ENCODE data around the gene LRRN1.

LRRN1 gene

DNA sequence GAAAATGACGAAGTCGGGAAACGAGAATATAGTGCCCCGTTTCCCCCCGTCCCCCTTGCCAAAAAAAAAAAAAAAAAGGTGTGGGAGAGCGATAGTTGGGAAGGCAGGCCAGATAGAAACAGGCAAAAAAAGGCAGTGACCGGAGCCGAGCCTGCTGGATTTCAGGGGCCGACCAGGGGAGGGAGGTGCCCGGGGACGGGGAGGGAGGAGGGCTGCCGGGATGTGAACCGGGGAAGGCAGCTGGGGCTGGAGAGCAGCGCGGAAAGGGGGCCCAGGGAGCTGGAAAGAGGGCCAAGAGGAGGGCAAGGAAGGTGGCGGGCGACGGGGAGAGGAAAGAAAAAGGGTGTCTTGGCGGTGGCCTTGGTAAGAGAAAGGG is 837 bp downstream of the LRRN1 start:
- H2AFZ ChIP-seq (ENCODE audit: low read depth, low read length, severe bottlenecking) = no peak overlapping the region
- no peaks in the 10 kb centered on the region for H3F3A ChIP-seq (ENCODE audit: insufficient read depth)
- H3K9me3 ChIP-seq (ENCODE audit: insufficient read depth, low read length) = no peaks in the 10 kb centered on the region
- no peak overlapping the region for H3K27ac ChIP-seq (ENCODE audit: low read depth, low read length)
- H3K79me2 ChIP-seq (ENCODE audit: insufficient read depth, low read length) = no peaks in the 10 kb centered on the region
- no peak overlapping the region for H3K4me2 ChIP-seq (ENCODE audit: low read depth, low read length, poor library complexity, severe bottlenecking)
- no peaks in the 10 kb centered on the region for H3K27me3 ChIP-seq (ENCODE audit: low read length)
- no peaks in the 10 kb centered on the region for H3K9me2 ChIP-seq (replicated peaks; ENCODE audit: insufficient read depth, low read length)
- TF ChIP-seq, protein P1, sequence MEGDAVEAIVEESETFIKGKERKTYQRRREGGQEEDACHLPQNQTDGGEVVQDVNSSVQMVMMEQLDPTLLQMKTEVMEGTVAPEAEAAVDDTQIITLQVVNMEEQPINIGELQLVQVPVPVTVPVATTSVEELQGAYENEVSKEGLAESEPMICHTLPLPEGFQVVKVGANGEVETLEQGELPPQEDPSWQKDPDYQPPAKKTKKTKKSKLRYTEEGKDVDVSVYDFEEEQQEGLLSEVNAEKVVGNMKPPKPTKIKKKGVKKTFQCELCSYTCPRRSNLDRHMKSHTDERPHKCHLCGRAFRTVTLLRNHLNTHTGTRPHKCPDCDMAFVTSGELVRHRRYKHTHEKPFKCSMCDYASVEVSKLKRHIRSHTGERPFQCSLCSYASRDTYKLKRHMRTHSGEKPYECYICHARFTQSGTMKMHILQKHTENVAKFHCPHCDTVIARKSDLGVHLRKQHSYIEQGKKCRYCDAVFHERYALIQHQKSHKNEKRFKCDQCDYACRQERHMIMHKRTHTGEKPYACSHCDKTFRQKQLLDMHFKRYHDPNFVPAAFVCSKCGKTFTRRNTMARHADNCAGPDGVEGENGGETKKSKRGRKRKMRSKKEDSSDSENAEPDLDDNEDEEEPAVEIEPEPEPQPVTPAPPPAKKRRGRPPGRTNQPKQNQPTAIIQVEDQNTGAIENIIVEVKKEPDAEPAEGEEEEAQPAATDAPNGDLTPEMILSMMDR (IDR thresholded peaks at IDR 0.05; ENCODE audit: insufficient read depth, low read length, poor library complexity, severe bottlenecking) = no peak
- no peak for TF ChIP-seq EZH2phosphoT487 (conservative IDR thresholded peaks at IDR 0.05; ENCODE audit: low read length)
- H3K36me3 ChIP-seq (ENCODE audit: low read length) = no peaks in the 10 kb centered on the region
- no peak overlapping the region for H3K9ac ChIP-seq (ENCODE audit: low read length)
- no peaks in the 10 kb centered on the region for H4K20me1 ChIP-seq (ENCODE audit: low read depth, low read length)
- H3K4me3 ChIP-seq (ENCODE audit: insufficient read depth, low read length, poor library complexity, severe bottlenecking) = no peak overlapping the region

GRCh38 chr3:3800685-3801493 is 1.7 kb downstream of the LRRN1 start:
- Histone ChIP-seq H3K36me3 (ENCODE audit: low read length) (no peaks in the 10 kb centered on the region), H3K4me2 (ENCODE audit: low read depth, low read length, poor library complexity, severe bottlenecking) (no peak overlapping the region), H2AFZ (ENCODE audit: low read depth, low read length, severe bottlenecking) (no peak overlapping the region), H3K27me3 (ENCODE audit: low read length) (no peaks in the 10 kb centered on the region), H4K20me1 (ENCODE audit: low read depth, low read length) (no peaks in the 10 kb centered on the region), H3K27ac (ENCODE audit: low read depth, low read length) (no peak overlapping the region), H3K9me2 (replicated peaks; ENCODE audit: insufficient read depth, low read length) (no peaks in the 10 kb centered on the region), H3K4me3 (ENCODE audit: insufficient read depth, low read length, poor library complexity, severe bottlenecking) (no peak overlapping the region), H3K9ac (ENCODE audit: low read length) (no peak overlapping the region), H3K79me2 (ENCODE audit: insufficient read depth, low read length) (no peaks in the 10 kb centered on the region), H3K9me3 (ENCODE audit: insufficient read depth, low read length) (no peaks in the 10 kb centered on the region), H3F3A (ENCODE audit: insufficient read depth) (no peaks in the 10 kb centered on the region)
- TF ChIP-seq, protein P1 (IDR thresholded peaks at IDR 0.05; ENCODE audit: insufficient read depth, low read length, poor library complexity, severe bottlenecking) = no peak
- no peak for TF ChIP-seq EZH2phosphoT487 (conservative IDR thresholded peaks at IDR 0.05; ENCODE audit: low read length)

DNA sequence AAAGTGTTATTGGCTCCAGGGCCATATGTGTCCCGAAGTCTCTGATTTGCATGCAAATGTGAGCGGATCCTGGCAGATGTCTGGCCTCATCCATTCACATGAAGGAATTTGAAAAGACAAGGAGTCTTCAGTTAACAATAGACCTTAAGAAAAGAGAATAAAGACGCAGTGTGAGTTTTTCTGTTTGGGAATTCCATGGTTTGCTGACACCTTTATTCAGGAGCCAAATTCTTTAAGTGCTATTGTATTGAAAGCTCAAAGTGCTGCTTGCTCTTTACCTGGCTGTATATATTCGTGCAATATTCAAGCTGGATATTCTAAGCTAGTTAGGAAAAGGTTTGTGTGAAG is 2.2 kb downstream of the LRRN1 start:
- Histone ChIP-seq H2AFZ (ENCODE audit: low read depth, low read length, severe bottlenecking) (no peak overlapping the region), H3F3A (ENCODE audit: insufficient read depth) (no peaks in the 10 kb centered on the region), H3K36me3 (ENCODE audit: low read length) (no peaks in the 10 kb centered on the region), H3K79me2 (ENCODE audit: insufficient read depth, low read length) (no peaks in the 10 kb centered on the region), H3K9me2 (replicated peaks; ENCODE audit: insufficient read depth, low read length) (no peaks in the 10 kb centered on the region), H3K4me2 (ENCODE audit: low read depth, low read length, poor library complexity, severe bottlenecking) (no peak overlapping the region), H3K9me3 (ENCODE audit: insufficient read depth, low read length) (no peaks in the 10 kb centered on the region), H4K20me1 (ENCODE audit: low read depth, low read length) (no peaks in the 10 kb centered on the region), H3K27ac (ENCODE audit: low read depth, low read length) (no peak overlapping the region), H3K27me3 (ENCODE audit: low read length) (no peaks in the 10 kb centered on the region), H3K9ac (ENCODE audit: low read length) (no peak overlapping the region), H3K4me3 (ENCODE audit: insufficient read depth, low read length, poor library complexity, severe bottlenecking) (no peak overlapping the region)
- TF ChIP-seq EZH2phosphoT487 (conservative IDR thresholded peaks at IDR 0.05; ENCODE audit: low read length) = no peak
- TF ChIP-seq, protein P1 (IDR thresholded peaks at IDR 0.05; ENCODE audit: insufficient read depth, low read length, poor library complexity, severe bottlenecking) = no peak
